Panc1 (cell line): ENCODE results near the gene TMEM259.

Experiments
- TF ChIP-seq, protein P1 (sequence below): fragments of 450-650 bp; IDR thresholded peaks from 2 replicates; pipeline ENCODE4 v1.5.1; 2017; ENCODE audit warnings: mild to moderate bottlenecking
- TF ChIP-seq, protein P2 (sequence below), 2 experiments: IDR thresholded peaks; 2 replicates each; pipeline ENCODE4 v1.6.1; 2011 to 2012; ENCODE audit warnings: low read depth in 2 of 2, control low read depth in 1 of 2, low read length in 1 of 2, mild to moderate bottlenecking in 1 of 2, moderate library complexity in 1 of 2; ENCODE audit not compliant: insufficient read depth in 1 of 2

DNA sequence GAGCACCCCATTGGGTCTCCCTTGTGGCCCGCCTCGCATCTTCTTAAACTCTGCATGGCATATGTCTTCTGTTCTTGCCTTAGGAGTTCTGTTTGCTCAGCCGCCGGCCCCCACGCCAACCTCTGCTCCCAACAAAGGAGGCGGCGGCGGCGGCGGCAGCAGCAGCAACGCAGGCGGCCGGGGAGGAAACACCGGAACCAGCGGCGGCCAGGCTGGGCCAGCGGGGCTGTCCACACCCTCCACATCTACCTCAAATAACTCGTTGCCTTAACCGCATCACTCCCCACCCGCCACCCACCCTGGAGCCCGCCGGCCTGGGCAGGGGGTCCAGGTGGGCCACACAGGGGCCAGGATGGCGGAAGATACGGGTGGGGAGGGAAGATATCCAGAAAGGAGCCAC, 49.1 kb downstream of the TMEM259 start:
- TF ChIP-seq, protein P1, sequence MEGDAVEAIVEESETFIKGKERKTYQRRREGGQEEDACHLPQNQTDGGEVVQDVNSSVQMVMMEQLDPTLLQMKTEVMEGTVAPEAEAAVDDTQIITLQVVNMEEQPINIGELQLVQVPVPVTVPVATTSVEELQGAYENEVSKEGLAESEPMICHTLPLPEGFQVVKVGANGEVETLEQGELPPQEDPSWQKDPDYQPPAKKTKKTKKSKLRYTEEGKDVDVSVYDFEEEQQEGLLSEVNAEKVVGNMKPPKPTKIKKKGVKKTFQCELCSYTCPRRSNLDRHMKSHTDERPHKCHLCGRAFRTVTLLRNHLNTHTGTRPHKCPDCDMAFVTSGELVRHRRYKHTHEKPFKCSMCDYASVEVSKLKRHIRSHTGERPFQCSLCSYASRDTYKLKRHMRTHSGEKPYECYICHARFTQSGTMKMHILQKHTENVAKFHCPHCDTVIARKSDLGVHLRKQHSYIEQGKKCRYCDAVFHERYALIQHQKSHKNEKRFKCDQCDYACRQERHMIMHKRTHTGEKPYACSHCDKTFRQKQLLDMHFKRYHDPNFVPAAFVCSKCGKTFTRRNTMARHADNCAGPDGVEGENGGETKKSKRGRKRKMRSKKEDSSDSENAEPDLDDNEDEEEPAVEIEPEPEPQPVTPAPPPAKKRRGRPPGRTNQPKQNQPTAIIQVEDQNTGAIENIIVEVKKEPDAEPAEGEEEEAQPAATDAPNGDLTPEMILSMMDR, result no peak
- TF ChIP-seq, protein P2, sequence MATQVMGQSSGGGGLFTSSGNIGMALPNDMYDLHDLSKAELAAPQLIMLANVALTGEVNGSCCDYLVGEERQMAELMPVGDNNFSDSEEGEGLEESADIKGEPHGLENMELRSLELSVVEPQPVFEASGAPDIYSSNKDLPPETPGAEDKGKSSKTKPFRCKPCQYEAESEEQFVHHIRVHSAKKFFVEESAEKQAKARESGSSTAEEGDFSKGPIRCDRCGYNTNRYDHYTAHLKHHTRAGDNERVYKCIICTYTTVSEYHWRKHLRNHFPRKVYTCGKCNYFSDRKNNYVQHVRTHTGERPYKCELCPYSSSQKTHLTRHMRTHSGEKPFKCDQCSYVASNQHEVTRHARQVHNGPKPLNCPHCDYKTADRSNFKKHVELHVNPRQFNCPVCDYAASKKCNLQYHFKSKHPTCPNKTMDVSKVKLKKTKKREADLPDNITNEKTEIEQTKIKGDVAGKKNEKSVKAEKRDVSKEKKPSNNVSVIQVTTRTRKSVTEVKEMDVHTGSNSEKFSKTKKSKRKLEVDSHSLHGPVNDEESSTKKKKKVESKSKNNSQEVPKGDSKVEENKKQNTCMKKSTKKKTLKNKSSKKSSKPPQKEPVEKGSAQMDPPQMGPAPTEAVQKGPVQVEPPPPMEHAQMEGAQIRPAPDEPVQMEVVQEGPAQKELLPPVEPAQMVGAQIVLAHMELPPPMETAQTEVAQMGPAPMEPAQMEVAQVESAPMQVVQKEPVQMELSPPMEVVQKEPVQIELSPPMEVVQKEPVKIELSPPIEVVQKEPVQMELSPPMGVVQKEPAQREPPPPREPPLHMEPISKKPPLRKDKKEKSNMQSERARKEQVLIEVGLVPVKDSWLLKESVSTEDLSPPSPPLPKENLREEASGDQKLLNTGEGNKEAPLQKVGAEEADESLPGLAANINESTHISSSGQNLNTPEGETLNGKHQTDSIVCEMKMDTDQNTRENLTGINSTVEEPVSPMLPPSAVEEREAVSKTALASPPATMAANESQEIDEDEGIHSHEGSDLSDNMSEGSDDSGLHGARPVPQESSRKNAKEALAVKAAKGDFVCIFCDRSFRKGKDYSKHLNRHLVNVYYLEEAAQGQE (IDR thresholded peaks at IDR 0.05; ENCODE audit: insufficient read depth in 1 of 2, low read depth in 2 of 2, low read length in 1 of 2), result no peak
